Measurements from ENCODE around the gene TRANK1.

TRANK1 gene

GRCh38 chr3:36814776-36815175 is 130.1 kb downstream of the TRANK1 start:
- no peak overlapping the region for H3K4me3 ChIP-seq (ENCODE audit: low read depth, low read length)
- no peak for DNase-seq (ENCODE audit: low read depth)
- TF ChIP-seq CTCF (IDR thresholded peaks at IDR 0.05; ENCODE audit: insufficient read depth, low read depth, low read length, missing control alignments): peak; percentile 22

GRCh38 chr3:36814066-36814717 is 130.7 kb downstream of the TRANK1 start:
- no peak for DNase-seq (ENCODE audit: low read depth)
- no peak for TF ChIP-seq CTCF (IDR thresholded peaks at IDR 0.05; ENCODE audit: insufficient read depth, low read depth, low read length, missing control alignments)
- H3K4me3 ChIP-seq (ENCODE audit: low read depth, low read length): no peak overlapping the region

GRCh38 chr3:36813305-36813704 is 131.5 kb downstream of the TRANK1 start:
- no peak for DNase-seq (ENCODE audit: low read depth)
- no peak for TF ChIP-seq CTCF (IDR thresholded peaks at IDR 0.05; ENCODE audit: insufficient read depth, low read depth, low read length, missing control alignments)
- H3K4me3 ChIP-seq (ENCODE audit: low read depth, low read length): no peak overlapping the region

- DNase-seq (ENCODE audit: low read depth): no peak
- no peak overlapping the region for H3K4me3 ChIP-seq (ENCODE audit: low read depth, low read length)
- no peak for TF ChIP-seq CTCF (IDR thresholded peaks at IDR 0.05; ENCODE audit: insufficient read depth, low read depth, low read length, missing control alignments)
These were observed 132.6 kb downstream of the TRANK1 start for GRCh38 chr3:36812240-36812639.

GRCh38 chr3:36811768-36812167 is 133.1 kb downstream of the TRANK1 start:
- no peak for TF ChIP-seq CTCF (IDR thresholded peaks at IDR 0.05; ENCODE audit: insufficient read depth, low read depth, low read length, missing control alignments)
- no peak overlapping the region for H3K4me3 ChIP-seq (ENCODE audit: low read depth, low read length)
- no peak for DNase-seq (ENCODE audit: low read depth)

GRCh38 chr3:36804295-36805055 is 140.4 kb downstream of the TRANK1 start:
- TF ChIP-seq CTCF (IDR thresholded peaks at IDR 0.05; ENCODE audit: insufficient read depth, low read depth, low read length, missing control alignments): no peak
- no peak overlapping the region for H3K4me3 ChIP-seq (ENCODE audit: low read depth, low read length)
- DNase-seq (ENCODE audit: low read depth): no peak
